LNCaP clone FGC (cell line): Measurements from ENCODE around the gene PMPCA.
"Not testable (repeated sequence)": the region's sequence is repeated elsewhere in the genome, so short reads cannot be mapped to it uniquely, and the experiment has no call there.

Source experiments
- DNase-seq: peaks from one replicate; pipeline ENCODE4 v3.0.0-alpha.2; 2011; ENCODE audit warnings: low read depth
- H3K4me3 ChIP-seq: 2 replicates; pipeline ENCODE4 v1.5.1; 2011; ENCODE audit warnings: mild to moderate bottlenecking, low read depth, low read length, control low read depth
- TF ChIP-seq, protein P1 (sequence below): IDR thresholded peaks from 2 replicates; pipeline ENCODE4 v1.5.1; 2012; ENCODE audit warnings: mild to moderate bottlenecking; ENCODE audit not compliant: control insufficient read depth, insufficient read depth; ENCODE audit errors: extremely low read depth

The PMPCA gene

DNA sequence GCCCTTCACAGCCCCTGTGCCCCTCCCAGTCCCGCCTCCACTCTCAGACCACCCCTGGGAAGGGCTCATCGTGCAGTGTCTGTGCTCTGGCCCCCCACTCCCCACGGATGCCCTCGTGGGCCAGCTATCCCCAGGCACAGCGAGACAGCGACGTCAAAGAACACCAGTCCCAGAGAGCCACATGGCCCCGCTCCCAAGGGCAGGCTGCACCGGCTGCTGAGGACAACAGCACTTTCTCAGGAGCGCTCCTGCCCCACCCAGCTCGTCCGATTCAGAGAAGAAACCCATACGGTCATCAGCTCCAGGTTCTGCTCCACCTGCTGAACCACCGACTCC is 5.7 kb upstream of the PMPCA start:
- TF ChIP-seq, protein P1, sequence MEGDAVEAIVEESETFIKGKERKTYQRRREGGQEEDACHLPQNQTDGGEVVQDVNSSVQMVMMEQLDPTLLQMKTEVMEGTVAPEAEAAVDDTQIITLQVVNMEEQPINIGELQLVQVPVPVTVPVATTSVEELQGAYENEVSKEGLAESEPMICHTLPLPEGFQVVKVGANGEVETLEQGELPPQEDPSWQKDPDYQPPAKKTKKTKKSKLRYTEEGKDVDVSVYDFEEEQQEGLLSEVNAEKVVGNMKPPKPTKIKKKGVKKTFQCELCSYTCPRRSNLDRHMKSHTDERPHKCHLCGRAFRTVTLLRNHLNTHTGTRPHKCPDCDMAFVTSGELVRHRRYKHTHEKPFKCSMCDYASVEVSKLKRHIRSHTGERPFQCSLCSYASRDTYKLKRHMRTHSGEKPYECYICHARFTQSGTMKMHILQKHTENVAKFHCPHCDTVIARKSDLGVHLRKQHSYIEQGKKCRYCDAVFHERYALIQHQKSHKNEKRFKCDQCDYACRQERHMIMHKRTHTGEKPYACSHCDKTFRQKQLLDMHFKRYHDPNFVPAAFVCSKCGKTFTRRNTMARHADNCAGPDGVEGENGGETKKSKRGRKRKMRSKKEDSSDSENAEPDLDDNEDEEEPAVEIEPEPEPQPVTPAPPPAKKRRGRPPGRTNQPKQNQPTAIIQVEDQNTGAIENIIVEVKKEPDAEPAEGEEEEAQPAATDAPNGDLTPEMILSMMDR: no peak
- DNase-seq: no peak
- H3K4me3 ChIP-seq: no peak overlapping the region

GRCh38 chr9:136405481-136405880 is 5.0 kb upstream of the PMPCA start:
- TF ChIP-seq, protein P1: no peak
- no peak overlapping the region for H3K4me3 ChIP-seq
- no peak for DNase-seq

DNA sequence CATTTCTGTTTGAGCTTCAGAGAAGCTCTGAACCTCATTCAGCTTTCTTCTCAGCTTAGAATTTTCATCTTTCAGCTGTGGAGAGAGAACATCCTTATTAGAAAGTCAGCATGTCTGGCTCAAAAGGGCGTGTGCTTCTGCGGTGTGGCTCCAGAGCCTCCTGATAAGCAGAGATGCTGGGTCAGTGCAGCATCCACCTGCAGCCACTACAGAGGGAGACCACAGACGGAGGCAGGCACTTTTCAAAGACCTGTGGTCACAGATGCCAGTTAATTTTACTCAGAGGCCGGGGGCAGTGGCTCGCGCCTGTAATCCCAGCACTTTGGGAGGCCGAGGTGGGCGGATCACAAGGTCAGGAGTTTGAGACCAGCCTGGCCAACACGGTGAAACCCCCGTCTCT is 4.6 kb upstream of the PMPCA start:
- H3K4me3 ChIP-seq, DNase-seq: not testable (repeated sequence)

DNA sequence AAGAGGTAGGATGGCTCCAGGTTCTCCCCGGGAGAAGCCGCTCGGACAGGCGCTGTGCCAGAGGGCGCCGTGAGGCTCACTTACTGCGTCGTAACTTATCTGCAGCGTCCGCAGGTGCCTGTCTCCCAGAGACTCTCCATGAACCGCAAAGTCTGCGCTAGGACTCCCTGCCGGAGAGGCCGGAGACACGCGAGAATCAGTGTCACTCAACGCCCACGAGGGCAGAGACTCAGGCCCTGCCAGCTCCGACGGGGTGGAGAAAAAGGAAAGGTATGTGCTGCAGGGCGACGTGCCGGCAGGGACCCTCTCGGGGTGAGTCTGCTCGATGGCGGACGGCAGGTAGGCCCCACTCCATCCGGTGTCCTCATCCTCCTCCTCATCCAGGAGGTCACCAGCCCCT is 3.4 kb upstream of the PMPCA start:
- H3K4me3 ChIP-seq, DNase-seq: not testable (repeated sequence)

DNA sequence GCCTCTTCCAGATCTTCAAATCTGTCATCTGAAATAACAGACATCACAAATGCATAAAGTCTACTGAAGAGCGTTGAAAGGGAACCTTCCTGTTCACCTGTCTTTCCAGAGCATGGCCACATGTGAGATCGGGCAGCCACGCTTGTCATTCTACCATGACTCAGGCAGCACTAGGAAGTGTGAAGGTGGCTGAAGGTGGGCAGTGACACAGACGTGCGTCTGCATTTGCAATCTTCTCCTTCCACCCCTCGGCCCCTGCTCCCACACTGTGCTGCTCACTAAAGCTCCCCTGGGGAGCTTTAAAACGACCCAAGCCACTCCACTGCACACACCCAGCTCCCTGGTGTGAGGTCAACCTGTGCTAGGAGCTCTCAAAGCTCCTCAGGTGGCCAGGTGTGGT is 2.5 kb upstream of the PMPCA start:
- no peak for DNase-seq
- TF ChIP-seq, protein P1: no peak
- no peak overlapping the region for H3K4me3 ChIP-seq

GRCh38 chr9:136409557-136410455 is 652 bp upstream of the PMPCA start:
- DNase-seq: no peak
- H3K4me3 ChIP-seq: peak overlapping the region; percentile 97
- TF ChIP-seq, protein P1: no peak

GRCh38 chr9:136411378-136411777 is 920 bp downstream of the PMPCA start:
- TF ChIP-seq, protein P1: no peak
- H3K4me3 ChIP-seq: peak overlapping the region; percentile 97
- no peak for DNase-seq

- DNase-seq: no peak
- H3K4me3 ChIP-seq: no peak overlapping the region
- TF ChIP-seq, protein P1: no peak
These were observed 2.5 kb downstream of the PMPCA start for GRCh38 chr9:136412962-136413361.
